Adrenal gland (tissue), 12 donors: ENCODE data around the gene TIMM44. TPM values are rescaled to one million over a fixed set of nuclear protein-coding genes. Genes with fewer than 3 reads are reported as not detected.
"Not testable (repeated sequence)": the region's sequence is repeated elsewhere in the genome, so short reads cannot be mapped to it uniquely, and the experiment has no call there.

Experiments used
- DNase-seq, 7 donors: peaks; one replicate each; pipeline ENCODE4 v3.0.0-alpha.2; 2019 to 2020
- H3K27ac ChIP-seq, 5 donors: fragments of 200-600 bp; sonication (generic) in 4 of 5; 1 replicate in 3 of 5; 2 replicates in 2 of 5; pipeline versions ENCODE4 v1.5.1 to v1.8.0; 2016 to 2020; ENCODE audit warnings: mild to moderate bottlenecking in 1 of 5
- H3K27me3 ChIP-seq: fragments of 200-600 bp; 2 replicates; pipeline ENCODE4 v1.8.0; 2021
- H3K36me3 ChIP-seq, 2 donors: fragments of 200-600 bp; replicated peaks in 1 of 2; 1 replicate in 1 of 2; 2 replicates in 1 of 2; pipeline versions ENCODE4 v1.5.1 to v1.8.0; 2018 to 2022
- H3K4me1 ChIP-seq, 2 donors: fragments of 200-600 bp; replicated peaks in 1 of 2; 1 replicate in 1 of 2; 2 replicates in 1 of 2; pipeline versions ENCODE4 v1.5.1 to v1.8.0; 2018 to 2021
- H3K4me3 ChIP-seq, 4 donors: fragments of 200-600 bp; sonication (generic) in 3 of 4; one replicate each; pipeline ENCODE4 v1.5.1; 2016 to 2018
- H3K9me3 ChIP-seq, 3 donors: fragments of 200-600 bp; sonication (generic) in 1 of 3; replicated peaks in 1 of 3; 1 replicate in 2 of 3; 2 replicates in 1 of 3; pipeline versions ENCODE4 v1.5.1 to v1.8.0; 2016 to 2021
- CTCF ChIP-seq, 6 experiments: fragments of 450-650 bp in 4 of 6; fragments of 200-600 bp in 2 of 6; sonication (generic) in 1 of 6; IDR thresholded peaks; 1 replicate in 5 of 6; 2 replicates in 1 of 6; pipeline versions ENCODE4 v1.5.1 to v1.8.0; 2016 to 2021; ENCODE audit warnings: antibody characterized with exemption in 6 of 6, mild to moderate bottlenecking in 2 of 6, moderate library complexity in 1 of 6
- POLR2A ChIP-seq, 2 donors: fragments of 450-650 bp; IDR thresholded peaks; one replicate each; pipeline ENCODE4 v1.6.1; 2017; ENCODE audit warnings: antibody characterized with exemption in 2 of 2, mild to moderate bottlenecking in 2 of 2, moderate library complexity in 1 of 2
- WGBS, 4 donors: extraction: QIAGEN DNeasy Blood & Tissue Kit in 2 of 4; methylation state at CpG; one replicate each; pipeline versions ENCODE4 v1.1.5 to v1.1.7; 2013 to 2017; 5-methylcytosine and 5-hydroxymethylcytosine counted together
- intact Hi-C, 2 donors: fragments of 100-400 bp; cut with DNase I; formaldehyde crosslinking; loops; one replicate each; pipeline versions ENCODE4 v1.14.1 to v1.15.0; 2022 to 2023
- polyA plus RNA-seq, 3 donors: library from polyadenylated mRNA; stranded (reverse); fragments of 200-250 nt in 2 of 3; fragments of 350-450 nt in 1 of 3; fragmentation: Illumina TruSeq in 1 of 3; extraction: RNeasy Lipid Tissue Mini Kit (QIAGEN cat#74804) in 1 of 3; gene quantifications; one replicate each; pipeline ENCODE4 v1.2.3, GENCODE V29; 2013 to 2014
- total RNA-seq, 9 donors: library from RNA; depleted of rRNA in 4 of 9; stranded (reverse); fragments of >200 nt in 4 of 9; fragments of 120-200 nt in 1 of 9; fragmentation: NEBNext Ultra II Directional in 1 of 9; extraction: Animal tissue kit (Norgen Biotek cat#: 25700) in 1 of 9; gene quantifications; one replicate each; pipeline versions ENCODE4 v1.1.0 to v1.2.4, GENCODE V29; 2013 to 2023
- donor health status: healthy with polysubstance abuse.
- donor health status: Bipolar disorder and iron deficiency.
- donor health status: DM: yes; HTN: yes; CAD: no.
- donor health status: DM: no; HTN: no; CAD: no.
- donor health status: DM: no; HTN: no; CAD: no.
- donor health status: DM: yes; HTN: yes; CAD: no.

The TIMM44 gene
- total and polyA plus RNA-seq, 12 donors = 48.1 to 218 (median 60.8) TPM

GRCh38 chr19:7930765-7931164, 12.7 kb downstream of the TIMM44 start:
- H3K27me3 ChIP-seq = no peaks in the 10 kb centered on the region
- TF ChIP-seq CTCF (IDR thresholded peaks at IDR 0.05) (no peak), POLR2A (IDR thresholded peaks at IDR 0.05) (no peak)
- H3K27ac ChIP-seq = peak overlapping the region in 2 of 5 donors; percentile 84 to 94
- DNase-seq = peak in 2 of 7 donors; percentile 25 to 30
- no peaks in the 10 kb centered on the region for H3K9me3 ChIP-seq
- H3K36me3 ChIP-seq = peaks cover 0 to 55% of the 10 kb centered on the region in 2 donors
- whole genome bisulfite sequencing, 4 donors = 85 to 95% (median 90%) methylated on average over 7 of the region's 7 CpGs
- peaks cover 35 to 39% of the 10 kb centered on the region in 2 donors for H3K4me1 ChIP-seq
- no peak overlapping the region for H3K4me3 ChIP-seq
- intact Hi-C loops = no loop called here

- H3K4me3 ChIP-seq, intact Hi-C loops, H3K27me3 ChIP-seq, H3K9me3 ChIP-seq: not testable (repeated sequence)
- H3K4me1 ChIP-seq = peaks cover 41 to 47% of the 10 kb centered on the region in 2 donors
- H3K36me3 ChIP-seq = peaks cover 0 to 48% of the 10 kb centered on the region in 2 donors
- peak in 5 of 7 donors; percentile 49 to 83 (median 73) for DNase-seq
- H3K27ac ChIP-seq = peak overlapping the region; percentile 67 to 94 (median 87)
- WGBS, 4 donors = 59 to 76% (median 70%) methylated on average over 7 to 11 of the region's 11 CpGs
These were observed 13.4 kb downstream of the TIMM44 start for GRCh38 chr19:7930030-7930429.

GRCh38 chr19:7928741-7929701, 14.4 kb downstream of the TIMM44 start:
- TF ChIP-seq POLR2A (IDR thresholded peaks at IDR 0.05) = peak in 1 of 2 donors; percentile 72
- TF ChIP-seq CTCF (IDR thresholded peaks at IDR 0.05) = peak in 4 of 6 experiments; percentile 16 to 34 (median 20)
- H3K9me3 ChIP-seq = no peaks in the 10 kb centered on the region
- H3K4me3 ChIP-seq = peak overlapping the region in 1 of 4 donors; percentile 0
- no peaks in the 10 kb centered on the region for H3K27me3 ChIP-seq
- H3K4me1 ChIP-seq = peaks cover 47 to 54% of the 10 kb centered on the region in 2 donors
- H3K27ac ChIP-seq = peak overlapping the region; percentile 80 to 94 (median 87)
- H3K36me3 ChIP-seq = peaks cover 0 to 37% of the 10 kb centered on the region in 2 donors
- intact Hi-C loops = no loop called here
- 34 to 43% (median 40%) methylated on average over 13 to 24 of the region's 24 CpGs for WGBS, 4 donors
- DNase-seq = peak; percentile 70 to 87 (median 82)

- WGBS, 4 donors = 43 to 62% (median 46%) methylated on average over 9 of the region's 9 CpGs
- H3K27me3 ChIP-seq = no peaks in the 10 kb centered on the region
- H3K27ac ChIP-seq = peak overlapping the region; percentile 75 to 94 (median 84)
- peaks cover 0 to 30% of the 10 kb centered on the region in 2 donors for H3K36me3 ChIP-seq
- TF ChIP-seq CTCF (IDR thresholded peaks at IDR 0.05) (peak in 2 of 6 experiments; percentile 20 to 30), POLR2A (IDR thresholded peaks at IDR 0.05) (no peak)
- no peaks in the 10 kb centered on the region for H3K9me3 ChIP-seq
- H3K4me1 ChIP-seq = peaks cover 47 to 54% of the 10 kb centered on the region in 2 donors
- H3K4me3 ChIP-seq = no peak overlapping the region
- DNase-seq = peak in 5 of 7 donors; percentile 39 to 70 (median 68)
- intact Hi-C loops = no loop called here
These were observed 15.1 kb downstream of the TIMM44 start for GRCh38 chr19:7928334-7928706.
